Vagina (tissue), 2 donors: ENCODE measurements around the gene RELCH.

Experiments
- CTCF ChIP-seq, 3 experiments: fragments of 450-650 bp in 2 of 3; fragments of 200-600 bp in 1 of 3; sonication (generic) in 1 of 3; IDR thresholded peaks; one replicate each; pipeline ENCODE4 v1.5.1; 2017 to 2019; ENCODE audit warnings: antibody characterized with exemption in 3 of 3, mild to moderate bottlenecking in 2 of 3, moderate library complexity in 2 of 3
- POLR2A ChIP-seq, 2 donors: fragments of 450-650 bp; IDR thresholded peaks; one replicate each; pipeline ENCODE4 v1.6.1; 2017; ENCODE audit warnings: antibody characterized with exemption in 2 of 2, mild to moderate bottlenecking in 2 of 2, moderate library complexity in 2 of 2
- POLR2AphosphoS5 ChIP-seq, 2 donors: sonication (generic); formaldehyde crosslinking; IDR thresholded peaks; one replicate each; pipeline ENCODE4 v1.9.0; 2017; ENCODE audit warnings: antibody characterized with exemption in 2 of 2, mild to moderate bottlenecking in 2 of 2, low read depth in 1 of 2; ENCODE audit not compliant: insufficient read depth in 1 of 2

DNA sequence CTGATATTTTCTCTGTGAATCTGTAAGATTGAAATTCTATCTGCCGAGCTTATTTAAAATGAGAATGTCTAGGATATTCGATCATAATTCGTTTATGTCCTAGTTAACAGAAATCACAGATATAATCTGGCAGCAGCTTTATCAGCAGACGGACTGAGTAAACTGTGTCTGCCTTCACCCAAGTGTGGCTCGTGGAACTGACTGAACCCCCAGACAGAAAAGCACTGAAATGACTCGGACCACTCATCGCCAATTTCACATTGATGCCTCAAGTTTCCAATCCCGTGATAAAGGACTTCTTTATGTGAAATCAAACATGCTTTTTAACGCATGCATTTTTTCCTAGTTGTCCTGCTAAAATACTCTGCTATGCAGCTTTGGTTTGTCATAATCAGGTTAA lies 153.9 kb downstream of the RELCH start:
- no peak for TF ChIP-seq CTCF (IDR thresholded peaks at IDR 0.05)
- no peak for TF ChIP-seq POLR2AphosphoS5 (IDR thresholded peaks at IDR 0.05; ENCODE audit: insufficient read depth in 1 of 2, low read depth in 1 of 2)
- no peak for TF ChIP-seq POLR2A (IDR thresholded peaks at IDR 0.05)
